GM12878 (cell line): Measurements from ENCODE around the gene SNRNP35. TPM values are rescaled to one million over a fixed set of nuclear protein-coding genes. Genes with fewer than 3 reads are reported as not detected.

Source experiments
- ATAC-seq: fragments of 200-7000 bp; cut with Tn5 transposase; 3 replicates; pipeline ENCODE4 v1.9.1; 2020; ENCODE audit warnings: mild to moderate bottlenecking, moderate library complexity
- BruUV-seq: library from RNA; stranded (reverse); fragments of 400-500 nt; replicated peaks from 2 replicates; lab custom pipeline; 2021; lab: Mats Ljungman, UMichigan
- CTCF ChIA-PET: fragments of 300-600 bp; sonication (Branson Sonifier 250); formaldehyde crosslinking; extraction: SDS; loops from one replicate; lab custom pipeline; 2021; ENCODE audit warnings: inconsistent platforms; lab: Yijun Ruan, JAX
- POLR2A ChIA-PET: fragments of 350-600 bp; formaldehyde crosslinking; extraction: SDS; loops from one replicate; lab custom pipeline; 2021; ENCODE audit warnings: inconsistent platforms; lab: Charles Lee
- RAD21 ChIA-PET: fragments of 300-600 bp; sonication (Branson Sonifier 250); formaldehyde crosslinking; loops from one replicate; lab custom pipeline; 2023; ENCODE audit warnings: antibody characterized with exemption; ENCODE audit not compliant: unreplicated experiment; lab: Charles Lee
- SMC1A ChIA-PET: fragments of 300-600 bp; sonication (Branson Sonifier 250); formaldehyde crosslinking; loops from one replicate; lab custom pipeline; 2023; ENCODE audit not compliant: unreplicated experiment, uncharacterized antibody; lab: Charles Lee
- DNase-seq: peaks from one replicate; pipeline ENCODE4 v3.0.0-alpha.2; 2011; ENCODE audit warnings: low read depth, low spot score
- FAIRE-seq: peaks from 3 replicates; lab custom pipeline; 2011; peaks lifted over from hg19 to GRCh38; lab: Jason Lieb, UNC
- H2AFZ ChIP-seq: 2 replicates; pipeline ENCODE4 v1.6.0; 2011; ENCODE audit warnings: low read depth, low read length, control low read depth; ENCODE audit not compliant: control insufficient read depth
- H3K27ac ChIP-seq: 2 replicates; pipeline ENCODE4 v1.5.1; 2011; ENCODE audit warnings: control low read depth; ENCODE audit not compliant: control insufficient read depth, insufficient read depth
- H3K27me3 ChIP-seq, 2 experiments: replicated peaks in 1 of 2; 2 replicates each; pipeline versions ENCODE4 v1.6.0 to v1.6.1; 2011; ENCODE audit warnings: low read length in 1 of 2; ENCODE audit not compliant: control insufficient read depth in 2 of 2, insufficient read depth in 2 of 2
- H3K36me3 ChIP-seq, 2 experiments: 2 replicates each; pipeline ENCODE4 v1.5.1; 2011; ENCODE audit warnings: low read length in 1 of 2; ENCODE audit not compliant: control insufficient read depth in 2 of 2, insufficient read depth in 2 of 2
- H3K4me1 ChIP-seq: 2 replicates; pipeline ENCODE4 v1.6.1; 2011; ENCODE audit warnings: mild to moderate bottlenecking, low read length, moderate library complexity, mixed read lengths; ENCODE audit not compliant: control insufficient read depth, insufficient read depth
- H3K4me2 ChIP-seq: 2 replicates; pipeline ENCODE4 v1.6.0; 2011; ENCODE audit warnings: control low read depth; ENCODE audit not compliant: control insufficient read depth, insufficient read depth
- H3K4me3 ChIP-seq: fragments of 200-600 bp; sonication (generic); 2 replicates; pipeline ENCODE4 v1.5.1; 2016
- H3K79me2 ChIP-seq: 2 replicates; pipeline ENCODE4 v1.6.0; 2011; ENCODE audit warnings: low read length; ENCODE audit not compliant: control insufficient read depth, insufficient read depth
- H3K9ac ChIP-seq: 2 replicates; pipeline ENCODE4 v1.8.0; 2011; ENCODE audit warnings: low read length, control low read depth, mixed read lengths; ENCODE audit not compliant: control insufficient read depth, insufficient read depth
- H3K9me3 ChIP-seq: replicated peaks from 3 replicates; pipeline ENCODE4 v1.5.1; 2011; ENCODE audit warnings: mild to moderate bottlenecking, low read length; ENCODE audit not compliant: control insufficient read depth, insufficient read depth
- H4K20me1 ChIP-seq: 2 replicates; pipeline ENCODE4 v1.6.0; 2011; ENCODE audit not compliant: control insufficient read depth, insufficient read depth
- ATF2 ChIP-seq: IDR thresholded peaks from 2 replicates; pipeline ENCODE4 v1.6.1; 2012; ENCODE audit warnings: low read length, inconsistent platforms
- CEBPZ ChIP-seq: fragments of 150-350 bp; IDR thresholded peaks from 2 replicates; pipeline ENCODE4 v1.6.1; 2016; ENCODE audit warnings: low read depth, low read length
- CTCF ChIP-seq, 3 experiments: IDR thresholded peaks in 2 of 3; conservative IDR thresholded peaks in 1 of 3; 2 replicates each; pipeline ENCODE4 v1.5.1; 2011; ENCODE audit warnings: low read depth in 3 of 3, low read length in 3 of 3, mild to moderate bottlenecking in 3 of 3, control low read depth in 2 of 3, moderate library complexity in 2 of 3, inconsistent platforms in 1 of 3, mixed read lengths in 1 of 3; ENCODE audit not compliant: control insufficient read depth in 2 of 3, insufficient read depth in 1 of 3; ENCODE audit errors: extremely low read depth in 1 of 3
- IKZF2 ChIP-seq, 2 experiments: fragments of 450-650 bp; IDR thresholded peaks; 2 replicates each; pipeline ENCODE4 v1.6.1; 2017; ENCODE audit warnings: mild to moderate bottlenecking in 2 of 2, moderate library complexity in 2 of 2
- TAF1 ChIP-seq: IDR thresholded peaks from 2 replicates; pipeline ENCODE4 v1.6.1; 2011; ENCODE audit warnings: mild to moderate bottlenecking, low read depth, low read length, borderline replicate concordance
- WGBS: methylation state at CpG from one replicate; pipeline ENCODE4 v1.1.6; 2016; ENCODE audit warnings: low lambda C conversion rate; ENCODE audit not compliant: insufficient replicate concordance, insufficient coverage; ENCODE audit errors: missing lambda C conversion rate; 5-methylcytosine and 5-hydroxymethylcytosine counted together
- in situ Hi-C: fragments of 300-500 bp; cut with MboI; formaldehyde crosslinking; loops from 9 replicates; pipeline ENCODE4 v1.14.3; 2018; ENCODE audit warnings: mixed read lengths
- intact Hi-C: fragments of 100-400 bp; cut with micrococcal nuclease; formaldehyde crosslinking; loops from one replicate; pipeline ENCODE4 v1.14.2; 2022; ENCODE audit not compliant: unreplicated experiment
- polyA plus RNA-seq, 11 experiments: library from polyadenylated mRNA; depleted of rRNA in 4 of 11; unstranded in 6 of 11; stranded (reverse) in 5 of 11; fragments of >200 nt; fragmentation: Nextera tagmentation in 4 of 11; fragmentation: Illumina TruSeq in 1 of 11; extraction: Ambion mirVana in 4 of 11; extraction: Trizol in 1 of 11; gene quantifications; 1 replicate in 1 of 11; 2 replicates in 10 of 11; pipeline versions ENCODE4 v1.2.1 to v1.2.3, GENCODE V29; 2011 to 2016; ENCODE audit warnings: inconsistent platforms in 2 of 11, missing spikeins in 2 of 11, low read depth in 1 of 11
- total RNA-seq, 4 experiments: library from RNA; depleted of rRNA in 3 of 4; stranded (reverse); fragments of >200 nt in 3 of 4; fragmentation: Illumina TruSeq in 1 of 4; extraction: Trizol in 1 of 4; gene quantifications; 2 replicates each; pipeline versions ENCODE4 v1.2.1 to v1.2.3, GENCODE V29; 2013 to 2021
- TF ChIP-seq, protein P1 (sequence below): fragments of 450-650 bp; IDR thresholded peaks from 2 replicates; pipeline ENCODE4 v1.6.1; 2016; ENCODE audit warnings: mild to moderate bottlenecking
- TF ChIP-seq, protein P2 (sequence below): fragments of 450-650 bp; IDR thresholded peaks from 2 replicates; pipeline ENCODE4 v1.6.1; 2017; ENCODE audit warnings: mild to moderate bottlenecking, moderate library complexity

Gene SNRNP35
- total and polyA plus RNA-seq, 10 of the 15 experiments (the other 5 are each of a cell fraction or from before 2014, with no cell fraction given), result 21.6 to 49.6 (median 29.0) TPM

DNA sequence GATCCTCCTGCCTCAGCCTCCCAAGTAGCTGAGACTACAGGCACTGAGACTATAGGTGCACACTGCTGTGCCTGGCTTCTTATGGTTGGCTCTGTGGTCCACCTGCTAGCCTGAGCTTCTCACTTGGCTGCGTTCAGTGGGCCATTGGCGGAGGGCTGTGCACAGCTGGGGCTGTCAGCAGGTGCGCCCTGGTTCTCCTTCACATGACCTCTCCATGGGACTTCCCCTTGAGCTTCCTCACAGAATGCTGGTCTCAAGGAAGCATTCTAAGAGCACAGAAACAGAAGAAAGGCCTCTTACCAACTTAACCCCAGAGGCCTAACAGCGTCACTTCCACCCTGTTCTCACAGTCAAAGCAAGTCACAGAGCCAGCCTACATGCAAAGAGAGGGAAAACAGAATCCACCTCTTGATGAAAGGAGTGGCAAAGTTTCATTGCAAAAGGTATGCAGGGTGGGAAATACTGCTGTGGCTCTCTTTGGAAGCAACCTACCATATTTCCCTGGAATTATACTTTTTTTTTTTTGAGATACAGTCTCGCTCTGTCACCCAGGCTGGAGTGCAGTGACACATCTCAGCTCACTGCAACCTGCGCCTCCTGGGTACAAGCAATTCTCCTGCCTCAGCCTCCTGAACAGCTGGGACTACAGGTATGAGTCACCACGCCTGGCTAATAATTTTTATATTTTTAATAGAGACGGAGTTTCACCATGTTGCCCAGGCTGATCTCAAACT, 30.7 kb upstream of the SNRNP35 start:
- Histone ChIP-seq H3K27ac (peak overlapping the region; percentile 66), H3K27me3 (no peaks in the 10 kb centered on the region), H3K9me3 (peaks cover 4% of the 10 kb centered on the region; the same call in 2 of the 3 replicates), H3K9ac (peak overlapping the region; percentile 41), H3K4me2 (peak overlapping the region; percentile 0), H4K20me1 (no peaks in the 10 kb centered on the region), H3K4me3 (peak overlapping the region; percentile 46; the same call in 1 of the 2 replicates), H3K4me1 (peaks cover 33% of the 10 kb centered on the region), H2AFZ (no peak overlapping the region), H3K36me3 (peaks cover 9 to 26% of the 10 kb centered on the region in 2 experiments), H3K79me2 (peaks cover 50% of the 10 kb centered on the region)
- DNase-seq (peak; percentile 97), ATAC-seq (peak; percentile 90), FAIRE-seq (peak; percentile 92)
- TSS peak; percentile 93 for BruUV-seq
- in situ Hi-C loops (loop anchor here (25.0 kb wide), 1 partner anchor 1485 kb away; the partner anchor contains the start of gene UBC), intact Hi-C loops (loop anchor here (2.0 kb wide), 2 partner anchors 32 to 62 kb away; partner anchors contain the start of genes SBNO1 and SNRNP35)
- whole genome bisulfite sequencing, result 1% methylated on average over 8 of the region's 8 CpGs
- CTCF ChIA-PET, result interaction anchor here (0.9 to 1.9 kb wide), 9 partner anchors 20 to 62 kb away, joined by 3 to 7 read pairs (median 3); partner anchors contain the start of gene SNRNP35
- RAD21 ChIA-PET, result interaction anchor here (0.6 to 2.1 kb wide), 11 partner anchors 9 to 105 kb away, joined by 3 to 22 read pairs (median 7); partner anchors contain the start of genes KMT5A, RILPL2, SBNO1 and SNRNP35
- POLR2A ChIA-PET, result interaction anchor here (0.9 to 2.7 kb wide), 7 partner anchors 9 to 527 kb away, joined by 3 to 27 read pairs (median 12); partner anchors contain the start of genes RILPL2, SBNO1 and SNRNP35
- SMC1A ChIA-PET, result interaction anchor here (0.6 to 6.2 kb wide), 19 partner anchors 9 to 163 kb away, joined by 3 to 44 read pairs (median 3); partner anchors contain the start of genes RILPL2 and SNRNP35
- TF ChIP-seq TAF1 (peak; percentile 5; the same call in 1 of the 2 replicates), CTCF (IDR thresholded peaks at IDR 0.05 in 2 of 3, conservative IDR thresholded peaks at IDR 0.05 in 1 of 3; ENCODE audit: control insufficient read depth in 2 of 3, extremely low read depth in 1 of 3, insufficient read depth in 1 of 3, low read depth in 3 of 3, low read length in 3 of 3) (no peak), ATF2 (no peak; the same call in 1 of the 2 replicates), IKZF2 (IDR thresholded peaks at IDR 0.05) (peak; percentile 29 to 54; a peak in 3 of 4 replicates), CEBPZ (no peak)
- TF ChIP-seq, protein P1, sequence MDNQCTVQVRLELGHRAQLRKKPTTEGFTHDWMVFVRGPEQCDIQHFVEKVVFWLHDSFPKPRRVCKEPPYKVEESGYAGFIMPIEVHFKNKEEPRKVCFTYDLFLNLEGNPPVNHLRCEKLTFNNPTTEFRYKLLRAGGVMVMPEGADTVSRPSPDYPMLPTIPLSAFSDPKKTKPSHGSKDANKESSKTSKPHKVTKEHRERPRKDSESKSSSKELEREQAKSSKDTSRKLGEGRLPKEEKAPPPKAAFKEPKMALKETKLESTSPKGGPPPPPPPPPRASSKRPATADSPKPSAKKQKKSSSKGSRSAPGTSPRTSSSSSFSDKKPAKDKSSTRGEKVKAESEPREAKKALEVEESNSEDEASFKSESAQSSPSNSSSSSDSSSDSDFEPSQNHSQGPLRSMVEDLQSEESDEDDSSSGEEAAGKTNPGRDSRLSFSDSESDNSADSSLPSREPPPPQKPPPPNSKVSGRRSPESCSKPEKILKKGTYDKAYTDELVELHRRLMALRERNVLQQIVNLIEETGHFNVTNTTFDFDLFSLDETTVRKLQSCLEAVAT, result peak; percentile 99
- TF ChIP-seq, protein P2, sequence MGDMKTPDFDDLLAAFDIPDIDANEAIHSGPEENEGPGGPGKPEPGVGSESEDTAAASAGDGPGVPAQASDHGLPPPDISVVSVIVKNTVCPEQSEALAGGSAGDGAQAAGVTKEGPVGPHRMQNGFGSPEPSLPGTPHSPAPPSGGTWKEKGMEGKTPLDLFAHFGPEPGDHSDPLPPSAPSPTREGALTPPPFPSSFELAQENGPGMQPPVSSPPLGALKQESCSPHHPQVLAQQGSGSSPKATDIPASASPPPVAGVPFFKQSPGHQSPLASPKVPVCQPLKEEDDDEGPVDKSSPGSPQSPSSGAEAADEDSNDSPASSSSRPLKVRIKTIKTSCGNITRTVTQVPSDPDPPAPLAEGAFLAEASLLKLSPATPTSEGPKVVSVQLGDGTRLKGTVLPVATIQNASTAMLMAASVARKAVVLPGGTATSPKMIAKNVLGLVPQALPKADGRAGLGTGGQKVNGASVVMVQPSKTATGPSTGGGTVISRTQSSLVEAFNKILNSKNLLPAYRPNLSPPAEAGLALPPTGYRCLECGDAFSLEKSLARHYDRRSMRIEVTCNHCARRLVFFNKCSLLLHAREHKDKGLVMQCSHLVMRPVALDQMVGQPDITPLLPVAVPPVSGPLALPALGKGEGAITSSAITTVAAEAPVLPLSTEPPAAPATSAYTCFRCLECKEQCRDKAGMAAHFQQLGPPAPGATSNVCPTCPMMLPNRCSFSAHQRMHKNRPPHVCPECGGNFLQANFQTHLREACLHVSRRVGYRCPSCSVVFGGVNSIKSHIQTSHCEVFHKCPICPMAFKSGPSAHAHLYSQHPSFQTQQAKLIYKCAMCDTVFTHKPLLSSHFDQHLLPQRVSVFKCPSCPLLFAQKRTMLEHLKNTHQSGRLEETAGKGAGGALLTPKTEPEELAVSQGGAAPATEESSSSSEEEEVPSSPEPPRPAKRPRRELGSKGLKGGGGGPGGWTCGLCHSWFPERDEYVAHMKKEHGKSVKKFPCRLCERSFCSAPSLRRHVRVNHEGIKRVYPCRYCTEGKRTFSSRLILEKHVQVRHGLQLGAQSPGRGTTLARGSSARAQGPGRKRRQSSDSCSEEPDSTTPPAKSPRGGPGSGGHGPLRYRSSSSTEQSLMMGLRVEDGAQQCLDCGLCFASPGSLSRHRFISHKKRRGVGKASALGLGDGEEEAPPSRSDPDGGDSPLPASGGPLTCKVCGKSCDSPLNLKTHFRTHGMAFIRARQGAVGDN, result peak; percentile 96
